Ishikawa (cell line): ENCODE measurements around the gene ATG16L1.

ENCODE experiments used
- CEBPB ChIP-seq: IDR thresholded peaks from 2 replicates; pipeline ENCODE4 v1.6.1; 2012
- CREB1 ChIP-seq: IDR thresholded peaks from 2 replicates; pipeline ENCODE4 v1.6.1; 2012; ENCODE audit warnings: low read depth
- EGR1 ChIP-seq: IDR thresholded peaks from 2 replicates; pipeline ENCODE4 v1.6.1; 2012
- EP300 ChIP-seq: IDR thresholded peaks from 2 replicates; pipeline ENCODE4 v1.6.1; 2012; ENCODE audit warnings: borderline replicate concordance
- FOXM1 ChIP-seq: IDR thresholded peaks from 2 replicates; pipeline ENCODE4 v1.6.1; 2012; ENCODE audit warnings: low read depth, borderline replicate concordance
- NFIC ChIP-seq: IDR thresholded peaks from 2 replicates; pipeline ENCODE4 v1.6.1; 2012
- RAD21 ChIP-seq: IDR thresholded peaks from 2 replicates; pipeline ENCODE4 v1.6.1; 2012; ENCODE audit warnings: low read depth
- TAF1 ChIP-seq: IDR thresholded peaks from 2 replicates; pipeline ENCODE4 v1.6.1; 2012; ENCODE audit warnings: low read depth, mild to moderate bottlenecking
- TCF12 ChIP-seq: IDR thresholded peaks from 2 replicates; pipeline ENCODE4 v1.6.1; 2012; ENCODE audit warnings: low read depth
- TEAD4 ChIP-seq: IDR thresholded peaks from 2 replicates; pipeline ENCODE4 v1.6.1; 2012
- USF1 ChIP-seq: IDR thresholded peaks from 2 replicates; pipeline ENCODE4 v1.6.1; 2012
- YY1 ChIP-seq: IDR thresholded peaks from 2 replicates; pipeline ENCODE4 v1.6.1; 2012; ENCODE audit warnings: low read depth
- ZBTB7A ChIP-seq: IDR thresholded peaks from 2 replicates; pipeline ENCODE4 v1.6.1; 2012; ENCODE audit warnings: low read depth
- TF ChIP-seq, protein P1 (sequence below): IDR thresholded peaks from 2 replicates; pipeline ENCODE4 v1.6.1; 2012
- TF ChIP-seq, protein P2 (sequence below): IDR thresholded peaks from 2 replicates; pipeline ENCODE4 v1.6.1; 2012; ENCODE audit warnings: low read depth, mild to moderate bottlenecking

ATG16L1 gene

GRCh38 chr2:233223059-233223894 is 28.2 kb upstream of the ATG16L1 start:
- no peak for TF ChIP-seq TAF1
- TF ChIP-seq USF1, result no peak
- no peak for TF ChIP-seq RAD21
- TF ChIP-seq TCF12, result no peak
- no peak for TF ChIP-seq CREB1

DNA sequence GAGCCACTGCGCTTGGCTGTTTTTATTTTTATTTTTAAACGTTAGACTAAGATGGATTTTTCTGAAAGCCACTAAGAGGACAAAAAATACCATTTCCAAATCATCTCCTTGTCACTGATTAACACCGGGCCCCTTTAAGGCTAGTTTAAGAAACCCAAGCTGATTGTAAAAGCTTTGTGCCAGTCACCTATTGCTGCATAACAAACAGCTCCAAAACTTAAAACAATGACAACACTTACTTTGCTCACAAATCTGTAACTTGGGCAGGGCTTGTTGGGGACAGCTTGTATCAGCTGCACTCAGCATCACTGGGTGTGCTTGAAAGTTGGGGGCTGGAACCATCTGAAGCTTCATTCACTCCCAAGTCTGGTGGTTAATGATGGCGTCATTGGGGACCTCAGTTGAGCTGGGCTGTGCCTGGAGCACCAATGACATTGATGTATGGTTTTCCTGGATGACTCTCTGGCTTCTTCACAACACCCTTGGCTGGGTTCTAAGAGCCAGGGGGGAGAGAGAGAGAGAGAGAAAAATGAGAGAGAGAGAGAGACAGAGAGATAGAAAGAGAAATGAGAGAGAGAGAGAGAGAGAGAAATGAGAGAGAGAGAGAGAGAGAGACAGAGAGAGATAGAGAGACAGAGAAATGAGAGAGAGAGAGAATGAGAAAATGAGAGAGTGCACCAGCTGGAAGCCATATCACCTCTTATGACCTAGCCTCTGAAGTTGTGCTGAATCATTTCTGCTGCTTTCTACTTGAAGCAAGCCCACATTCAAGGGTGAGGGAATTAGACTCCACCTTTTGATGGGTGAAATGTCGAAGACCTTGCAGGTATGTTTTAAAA is 26.0 kb upstream of the ATG16L1 start:
- TF ChIP-seq TCF12 (no peak), CEBPB (no peak), CREB1 (no peak), EP300 (no peak), FOXM1 (no peak), ZBTB7A (no peak), USF1 (no peak), TEAD4 (no peak), RAD21 (no peak), NFIC (no peak), TAF1 (no peak), YY1 (no peak), EGR1 (no peak)
- TF ChIP-seq, protein P1, sequence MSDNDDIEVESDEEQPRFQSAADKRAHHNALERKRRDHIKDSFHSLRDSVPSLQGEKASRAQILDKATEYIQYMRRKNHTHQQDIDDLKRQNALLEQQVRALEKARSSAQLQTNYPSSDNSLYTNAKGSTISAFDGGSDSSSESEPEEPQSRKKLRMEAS, result no peak
- TF ChIP-seq, protein P2, sequence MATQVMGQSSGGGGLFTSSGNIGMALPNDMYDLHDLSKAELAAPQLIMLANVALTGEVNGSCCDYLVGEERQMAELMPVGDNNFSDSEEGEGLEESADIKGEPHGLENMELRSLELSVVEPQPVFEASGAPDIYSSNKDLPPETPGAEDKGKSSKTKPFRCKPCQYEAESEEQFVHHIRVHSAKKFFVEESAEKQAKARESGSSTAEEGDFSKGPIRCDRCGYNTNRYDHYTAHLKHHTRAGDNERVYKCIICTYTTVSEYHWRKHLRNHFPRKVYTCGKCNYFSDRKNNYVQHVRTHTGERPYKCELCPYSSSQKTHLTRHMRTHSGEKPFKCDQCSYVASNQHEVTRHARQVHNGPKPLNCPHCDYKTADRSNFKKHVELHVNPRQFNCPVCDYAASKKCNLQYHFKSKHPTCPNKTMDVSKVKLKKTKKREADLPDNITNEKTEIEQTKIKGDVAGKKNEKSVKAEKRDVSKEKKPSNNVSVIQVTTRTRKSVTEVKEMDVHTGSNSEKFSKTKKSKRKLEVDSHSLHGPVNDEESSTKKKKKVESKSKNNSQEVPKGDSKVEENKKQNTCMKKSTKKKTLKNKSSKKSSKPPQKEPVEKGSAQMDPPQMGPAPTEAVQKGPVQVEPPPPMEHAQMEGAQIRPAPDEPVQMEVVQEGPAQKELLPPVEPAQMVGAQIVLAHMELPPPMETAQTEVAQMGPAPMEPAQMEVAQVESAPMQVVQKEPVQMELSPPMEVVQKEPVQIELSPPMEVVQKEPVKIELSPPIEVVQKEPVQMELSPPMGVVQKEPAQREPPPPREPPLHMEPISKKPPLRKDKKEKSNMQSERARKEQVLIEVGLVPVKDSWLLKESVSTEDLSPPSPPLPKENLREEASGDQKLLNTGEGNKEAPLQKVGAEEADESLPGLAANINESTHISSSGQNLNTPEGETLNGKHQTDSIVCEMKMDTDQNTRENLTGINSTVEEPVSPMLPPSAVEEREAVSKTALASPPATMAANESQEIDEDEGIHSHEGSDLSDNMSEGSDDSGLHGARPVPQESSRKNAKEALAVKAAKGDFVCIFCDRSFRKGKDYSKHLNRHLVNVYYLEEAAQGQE, result no peak

DNA sequence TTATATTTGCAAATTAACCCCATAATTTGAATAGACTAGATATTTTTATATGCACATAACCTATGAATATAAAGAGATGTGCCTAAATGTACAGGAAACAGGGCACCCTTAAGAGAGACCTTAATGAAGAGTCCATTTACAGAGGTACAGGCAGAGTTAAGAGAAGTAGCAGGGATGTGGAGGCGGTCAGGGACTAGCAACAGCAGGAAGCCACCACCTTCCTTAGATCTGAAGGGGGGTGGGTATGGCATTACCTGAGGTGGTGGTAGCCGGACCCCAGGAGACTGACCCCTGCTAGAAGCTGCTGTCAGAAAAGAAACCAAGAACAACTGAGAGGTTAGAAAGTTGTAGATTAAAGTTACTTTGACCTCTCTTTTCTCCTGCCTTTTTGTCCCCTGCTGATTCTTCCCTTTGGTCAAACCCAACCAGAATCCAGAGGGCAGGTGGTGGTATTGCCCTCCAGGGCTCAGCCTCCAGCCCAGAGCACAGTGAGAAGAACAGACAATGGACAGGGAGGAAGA is 24.9 kb upstream of the ATG16L1 start:
- TF ChIP-seq TCF12, result no peak
- no peak for TF ChIP-seq CEBPB
- TF ChIP-seq TAF1, result no peak
- TF ChIP-seq FOXM1, result no peak
- no peak for TF ChIP-seq RAD21
- TF ChIP-seq, protein P1, result no peak
- no peak for TF ChIP-seq USF1
- no peak for TF ChIP-seq EP300
- no peak for TF ChIP-seq EGR1
- no peak for TF ChIP-seq CREB1

DNA sequence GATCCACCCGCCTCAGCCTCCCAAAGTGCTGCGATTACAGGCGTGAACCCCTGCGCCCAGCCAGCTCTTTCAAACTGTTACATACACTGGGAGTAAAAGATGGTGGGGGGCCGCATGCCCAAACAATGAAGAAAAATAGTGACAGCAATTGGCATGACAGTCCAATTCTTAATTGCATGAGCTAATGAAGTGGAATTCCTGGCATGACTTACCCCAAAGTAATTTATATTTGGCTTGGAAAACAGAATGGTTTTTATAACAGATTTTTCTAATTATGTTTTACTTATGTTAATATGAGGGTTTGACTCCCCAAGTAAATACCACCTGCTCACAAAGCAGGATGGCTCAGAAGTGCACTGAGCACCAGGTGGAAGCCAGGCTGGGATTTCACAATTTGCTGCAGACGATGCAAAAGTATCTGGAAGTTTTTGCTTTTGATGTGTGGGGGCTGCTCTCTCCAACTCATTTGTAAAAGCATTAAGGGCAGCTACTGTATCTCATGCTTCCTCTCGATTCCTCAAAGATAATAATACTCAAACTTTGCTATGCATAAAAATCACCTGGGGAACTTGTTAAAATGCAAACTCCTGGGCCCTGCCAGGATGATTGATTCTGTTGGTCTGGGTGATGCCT is 24.0 kb upstream of the ATG16L1 start:
- TF ChIP-seq CEBPB (no peak), YY1 (no peak), TCF12 (no peak), CREB1 (no peak), FOXM1 (no peak), TAF1 (no peak), ZBTB7A (no peak), USF1 (no peak), RAD21 (no peak), EP300 (no peak), EGR1 (no peak), TEAD4 (no peak), NFIC (no peak)
- TF ChIP-seq, protein P1, result no peak
- TF ChIP-seq, protein P2, result no peak
